ENCODE data around the gene SAYSD1.
"Not testable (repeated sequence)": the region's sequence is repeated elsewhere in the genome, so short reads cannot be mapped to it uniquely, and the experiment has no call there.

Gene SAYSD1

GRCh38 chr6:39137245-39137644, 22.3 kb upstream of the SAYSD1 start:
- WGBS: 46% methylated on average over 2 of the region's 2 CpGs
- Histone ChIP-seq H3K4me1 (ENCODE audit: insufficient read depth, low read length) (no peaks in the 10 kb centered on the region), H3K36me3 (ENCODE audit: insufficient read depth, low read length) (no peaks in the 10 kb centered on the region), H3K27ac (ENCODE audit: low read depth, low read length) (no peak overlapping the region), H3K9me3 (ENCODE audit: insufficient read depth, low read depth, low read length) (no peaks in the 10 kb centered on the region), H3K9ac (ENCODE audit: low read depth, low read length) (no peak overlapping the region), H3K27me3 (ENCODE audit: insufficient read depth, low read length) (no peaks in the 10 kb centered on the region), H3K4me3 (ENCODE audit: low read length) (no peak overlapping the region)

GRCh38 chr6:39136207-39136606, 21.2 kb upstream of the SAYSD1 start:
- H3K27ac ChIP-seq (ENCODE audit: low read depth, low read length); H3K9me3 ChIP-seq (ENCODE audit: insufficient read depth, low read depth, low read length); H3K4me3 ChIP-seq (ENCODE audit: low read length); H3K27me3 ChIP-seq (ENCODE audit: insufficient read depth, low read length); H3K9ac ChIP-seq (ENCODE audit: low read depth, low read length); H3K4me1 ChIP-seq (ENCODE audit: insufficient read depth, low read length); H3K36me3 ChIP-seq (ENCODE audit: insufficient read depth, low read length): not testable (repeated sequence)
- WGBS: 76% methylated on average over 7 of the region's 7 CpGs

- 83% methylated on average over 3 of the region's 3 CpGs for WGBS
- H3K9ac ChIP-seq (ENCODE audit: low read depth, low read length): not testable (repeated sequence)
These were observed 19.8 kb upstream of the SAYSD1 start for GRCh38 chr6:39134761-39135160.

GRCh38 chr6:39130691-39131090, 15.7 kb upstream of the SAYSD1 start:
- Histone ChIP-seq H3K36me3 (ENCODE audit: insufficient read depth, low read length) (no peaks in the 10 kb centered on the region), H3K4me1 (ENCODE audit: insufficient read depth, low read length) (peaks cover 11% of the 10 kb centered on the region), H3K4me3 (ENCODE audit: low read length) (no peak overlapping the region), H3K9ac (ENCODE audit: low read depth, low read length) (no peak overlapping the region), H3K9me3 (ENCODE audit: insufficient read depth, low read depth, low read length) (no peaks in the 10 kb centered on the region), H3K27ac (ENCODE audit: low read depth, low read length) (no peak overlapping the region), H3K27me3 (ENCODE audit: insufficient read depth, low read length) (no peaks in the 10 kb centered on the region)
- 89% methylated on average over 1 of the region's 1 CpG for whole genome bisulfite sequencing

More at GRCh38 chr6:39134761-39135160, 19.8 kb upstream of the SAYSD1 start:
- H3K4me1 ChIP-seq (ENCODE audit: insufficient read depth, low read length): peaks cover 11% of the 10 kb centered on the region
- H3K4me3 ChIP-seq (ENCODE audit: low read length); H3K27ac ChIP-seq (ENCODE audit: low read depth, low read length); H3K9me3 ChIP-seq (ENCODE audit: insufficient read depth, low read depth, low read length); H3K36me3 ChIP-seq (ENCODE audit: insufficient read depth, low read length); H3K27me3 ChIP-seq (ENCODE audit: insufficient read depth, low read length): not testable (repeated sequence)

- Histone ChIP-seq H3K27ac (ENCODE audit: low read depth, low read length) (no peak overlapping the region), H3K4me1 (ENCODE audit: insufficient read depth, low read length) (peaks cover 11% of the 10 kb centered on the region), H3K27me3 (ENCODE audit: insufficient read depth, low read length) (no peaks in the 10 kb centered on the region)
These were observed 13.8 kb upstream of the SAYSD1 start for GRCh38 chr6:39128832-39129231.

GRCh38 chr6:39128106-39128505, 13.1 kb upstream of the SAYSD1 start:
- 93% methylated on average over 3 of the region's 3 CpGs for WGBS

More at GRCh38 chr6:39128832-39129231, 13.8 kb upstream of the SAYSD1 start:
- no peak overlapping the region for H3K9ac ChIP-seq (ENCODE audit: low read depth, low read length)
- no peaks in the 10 kb centered on the region for H3K36me3 ChIP-seq (ENCODE audit: insufficient read depth, low read length)
- H3K4me3 ChIP-seq (ENCODE audit: low read length): no peak overlapping the region
- no peaks in the 10 kb centered on the region for H3K9me3 ChIP-seq (ENCODE audit: insufficient read depth, low read depth, low read length)

GRCh38 chr6:39124114-39124513, 9.1 kb upstream of the SAYSD1 start:
- H3K9ac ChIP-seq (ENCODE audit: low read depth, low read length): no peak overlapping the region
- H3K4me1 ChIP-seq (ENCODE audit: insufficient read depth, low read length): no peaks in the 10 kb centered on the region
- no peaks in the 10 kb centered on the region for H3K9me3 ChIP-seq (ENCODE audit: insufficient read depth, low read depth, low read length)
- no peaks in the 10 kb centered on the region for H3K27me3 ChIP-seq (ENCODE audit: insufficient read depth, low read length)
- no peak overlapping the region for H3K27ac ChIP-seq (ENCODE audit: low read depth, low read length)
- no peaks in the 10 kb centered on the region for H3K36me3 ChIP-seq (ENCODE audit: insufficient read depth, low read length)
- no peak overlapping the region for H3K4me3 ChIP-seq (ENCODE audit: low read length)

More at GRCh38 chr6:39128106-39128505, 13.1 kb upstream of the SAYSD1 start:
- H3K9me3 ChIP-seq (ENCODE audit: insufficient read depth, low read depth, low read length): no peaks in the 10 kb centered on the region
- H3K27ac ChIP-seq (ENCODE audit: low read depth, low read length): no peak overlapping the region
- peaks cover 11% of the 10 kb centered on the region for H3K4me1 ChIP-seq (ENCODE audit: insufficient read depth, low read length)
- H3K4me3 ChIP-seq (ENCODE audit: low read length): no peak overlapping the region
- no peaks in the 10 kb centered on the region for H3K36me3 ChIP-seq (ENCODE audit: insufficient read depth, low read length)
- no peak overlapping the region for H3K9ac ChIP-seq (ENCODE audit: low read depth, low read length)
- H3K27me3 ChIP-seq (ENCODE audit: insufficient read depth, low read length): no peaks in the 10 kb centered on the region

- Histone ChIP-seq H3K4me1 (ENCODE audit: insufficient read depth, low read length) (peaks cover 9% of the 10 kb centered on the region; the same call in 1 of the 2 replicates), H3K9me3 (ENCODE audit: insufficient read depth, low read depth, low read length) (no peaks in the 10 kb centered on the region), H3K27ac (ENCODE audit: low read depth, low read length) (no peak overlapping the region), H3K9ac (ENCODE audit: low read depth, low read length) (no peak overlapping the region), H3K27me3 (ENCODE audit: insufficient read depth, low read length) (no peaks in the 10 kb centered on the region), H3K36me3 (ENCODE audit: insufficient read depth, low read length) (no peaks in the 10 kb centered on the region), H3K4me3 (ENCODE audit: low read length) (no peak overlapping the region)
- WGBS: 92% methylated on average over 4 of the region's 4 CpGs
These were observed 3.9 kb upstream of the SAYSD1 start for GRCh38 chr6:39118921-39119320.

GRCh38 chr6:39114388-39114703, 640 bp downstream of the SAYSD1 start:
- no peak overlapping the region for H3K27ac ChIP-seq (ENCODE audit: low read depth, low read length)
- peaks cover 16% of the 10 kb centered on the region for H3K4me1 ChIP-seq (ENCODE audit: insufficient read depth, low read length)
- peaks cover 7% of the 10 kb centered on the region for H3K36me3 ChIP-seq (ENCODE audit: insufficient read depth, low read length)
- WGBS: under 1% methylated on average over 11 of the region's 11 CpGs
- no peaks in the 10 kb centered on the region for H3K27me3 ChIP-seq (ENCODE audit: insufficient read depth, low read length)
- peak overlapping the region; percentile 83 for H3K4me3 ChIP-seq (ENCODE audit: low read length)
- H3K9ac ChIP-seq (ENCODE audit: low read depth, low read length): peak overlapping the region; percentile 82
- H3K9me3 ChIP-seq (ENCODE audit: insufficient read depth, low read depth, low read length): no peaks in the 10 kb centered on the region

GRCh38 chr6:39113788-39114187, 1.2 kb downstream of the SAYSD1 start:
- 90% methylated on average over 1 of the region's 1 CpG for WGBS
- H3K27ac ChIP-seq (ENCODE audit: low read depth, low read length): no peak overlapping the region
- no peak overlapping the region; the same call in 1 of the 2 replicates for H3K9ac ChIP-seq (ENCODE audit: low read depth, low read length)
- peaks cover 13% of the 10 kb centered on the region for H3K36me3 ChIP-seq (ENCODE audit: insufficient read depth, low read length)
- H3K9me3 ChIP-seq (ENCODE audit: insufficient read depth, low read depth, low read length): no peaks in the 10 kb centered on the region
- no peaks in the 10 kb centered on the region for H3K27me3 ChIP-seq (ENCODE audit: insufficient read depth, low read length)
- H3K4me3 ChIP-seq (ENCODE audit: low read length): peak overlapping the region; percentile 83
- H3K4me1 ChIP-seq (ENCODE audit: insufficient read depth, low read length): peaks cover 16% of the 10 kb centered on the region

- H3K9ac ChIP-seq (ENCODE audit: low read depth, low read length): no peak overlapping the region
- H3K9me3 ChIP-seq (ENCODE audit: insufficient read depth, low read depth, low read length): no peaks in the 10 kb centered on the region
- no peak overlapping the region for H3K4me3 ChIP-seq (ENCODE audit: low read length)
- H3K27ac ChIP-seq (ENCODE audit: low read depth, low read length): no peak overlapping the region
- H3K4me1 ChIP-seq (ENCODE audit: insufficient read depth, low read length): peaks cover 16% of the 10 kb centered on the region
- no peaks in the 10 kb centered on the region for H3K27me3 ChIP-seq (ENCODE audit: insufficient read depth, low read length)
- H3K36me3 ChIP-seq (ENCODE audit: insufficient read depth, low read length): peaks cover 14% of the 10 kb centered on the region
- WGBS: 95% methylated on average over 5 of the region's 5 CpGs
These were observed 3.7 kb downstream of the SAYSD1 start for GRCh38 chr6:39111280-39111679.

- H3K9me3 ChIP-seq (ENCODE audit: insufficient read depth, low read depth, low read length): no peaks in the 10 kb centered on the region
- WGBS: 88% methylated on average over 6 of the region's 7 CpGs
- H3K4me3 ChIP-seq (ENCODE audit: low read length): no peak overlapping the region
- H3K9ac ChIP-seq (ENCODE audit: low read depth, low read length): no peak overlapping the region
- H3K4me1 ChIP-seq (ENCODE audit: insufficient read depth, low read length): peaks cover under 1% of the 10 kb centered on the region; the same call in 1 of the 2 replicates
- H3K27ac ChIP-seq (ENCODE audit: low read depth, low read length): no peak overlapping the region
- no peaks in the 10 kb centered on the region for H3K27me3 ChIP-seq (ENCODE audit: insufficient read depth, low read length)
- peaks cover 21% of the 10 kb centered on the region for H3K36me3 ChIP-seq (ENCODE audit: insufficient read depth, low read length)
These were observed 6.7 kb downstream of the SAYSD1 start for GRCh38 chr6:39108041-39108839.

Data from HUES64 (cell line).